ENCODE results near the gene SPDYE5.

- TF ChIP-seq CTCF (IDR thresholded peaks at IDR 0.05) (no peak), POLR2A (IDR thresholded peaks at IDR 0.05) (no peak), EP300 (IDR thresholded peaks at IDR 0.05) (no peak)
These were observed 41.8 kb downstream of the SPDYE5 start for GRCh38 chr7:75533926-75534325.

Data from sigmoid colon (tissue), 4 donors.